NCI-H2029 (cell line): ENCODE results near the gene PCSK7.

Experiments
- DNase-seq: peaks from one replicate; lab custom pipeline; 2025; lab: John Stamatoyannopoulos, UW

PCSK7 gene

DNA sequence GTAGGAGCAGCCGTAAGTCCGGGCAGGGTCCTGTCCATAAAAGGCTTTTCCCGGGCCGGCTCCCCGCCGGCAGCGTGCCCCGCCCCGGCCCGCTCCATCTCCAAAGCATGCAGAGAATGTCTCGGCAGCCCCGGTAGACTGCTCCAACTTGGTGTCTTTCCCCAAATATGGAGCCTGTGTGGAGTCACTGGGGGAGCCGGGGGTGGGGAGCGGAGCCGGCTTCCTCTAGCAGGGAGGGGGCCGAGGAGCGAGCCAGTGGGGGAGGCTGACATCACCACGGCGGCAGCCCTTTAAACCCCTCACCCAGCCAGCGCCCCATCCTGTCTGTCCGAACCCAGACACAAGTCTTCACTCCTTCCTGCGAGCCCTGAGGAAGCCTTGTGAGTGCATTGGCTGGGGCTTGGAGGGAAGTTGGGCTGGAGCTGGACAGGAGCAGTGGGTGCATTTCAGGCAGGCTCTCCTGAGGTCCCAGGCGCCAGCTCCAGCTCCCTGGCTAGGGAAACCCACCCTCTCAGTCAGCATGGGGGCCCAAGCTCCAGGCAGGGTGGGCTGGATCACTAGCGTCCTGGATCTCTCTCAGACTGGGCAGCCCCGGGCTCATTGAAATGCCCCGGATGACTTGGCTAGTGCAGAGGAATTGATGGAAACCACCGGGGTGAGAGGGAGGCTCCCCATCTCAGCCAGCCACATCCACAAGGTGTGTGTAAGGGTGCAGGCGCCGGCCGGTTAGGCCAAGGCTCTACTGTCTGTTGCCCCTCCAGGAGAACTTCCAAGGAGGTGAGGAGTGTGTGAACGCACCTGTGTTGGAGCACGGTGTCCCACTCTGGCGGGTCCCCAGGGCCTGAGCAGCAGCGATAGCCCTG lies 32.6 kb downstream of the PCSK7 start, which contains the start of gene TAGLN:
Gene TAGLN (plus strand): TSS at position 318 of the 863 bp plus-strand sequence. CDS start 3,644 bp downstream, outside the sequence.
- DNase-seq, result no peak

- DNase-seq, result no peak
Observed at GRCh38 chr11:117198613-117199012, 33.3 kb downstream of the PCSK7 start.

DNA sequence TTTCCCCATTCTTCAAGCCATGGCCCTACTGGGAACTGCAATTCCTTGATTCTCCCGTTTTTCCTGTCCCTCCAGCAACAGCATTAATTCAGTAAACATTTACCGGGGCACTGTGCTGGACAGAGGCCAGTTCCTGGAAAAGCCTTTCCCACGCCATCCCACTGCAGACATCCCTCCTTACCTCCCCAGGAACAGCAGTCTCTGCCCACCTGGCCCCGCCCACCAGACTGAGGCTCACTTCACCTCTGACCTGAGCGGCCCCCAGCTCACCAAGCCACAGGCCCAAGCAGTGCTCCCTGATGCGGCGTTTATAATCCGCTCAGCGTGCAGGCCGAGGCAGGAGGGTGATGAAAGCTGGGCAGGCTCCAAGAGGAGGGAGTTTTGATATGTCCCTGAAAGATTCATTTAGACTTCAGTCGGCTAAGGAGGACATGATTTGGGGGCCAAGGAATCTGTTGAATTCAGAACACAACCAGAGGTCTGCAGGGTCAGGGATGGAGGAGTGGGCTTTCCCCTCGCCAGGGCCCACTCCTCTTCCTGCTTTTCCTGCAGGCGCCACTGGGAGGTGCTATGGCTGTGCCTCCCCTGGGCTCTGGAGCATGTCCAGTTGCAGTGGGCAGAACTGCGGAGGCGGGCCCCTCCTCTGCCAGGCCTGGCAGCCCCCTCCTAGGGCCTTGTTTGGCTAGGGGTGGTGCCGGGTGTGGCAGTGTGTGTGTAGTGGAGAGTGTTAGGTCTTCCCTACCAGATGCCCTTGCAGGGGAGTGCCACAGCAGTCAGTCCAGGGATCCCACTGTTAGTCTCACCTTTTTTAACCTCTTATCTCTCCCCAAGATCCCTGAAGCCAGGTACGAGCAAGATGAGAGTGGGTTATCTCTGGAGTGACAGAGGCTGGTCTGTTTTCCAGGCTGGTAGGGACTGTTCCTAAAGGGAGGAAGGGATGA lies 34.1 kb downstream of the PCSK7 start:
- no peak for DNase-seq

GRCh38 chr11:117197006-117197405 lies 34.9 kb downstream of the PCSK7 start:
- no peak for DNase-seq

DNA sequence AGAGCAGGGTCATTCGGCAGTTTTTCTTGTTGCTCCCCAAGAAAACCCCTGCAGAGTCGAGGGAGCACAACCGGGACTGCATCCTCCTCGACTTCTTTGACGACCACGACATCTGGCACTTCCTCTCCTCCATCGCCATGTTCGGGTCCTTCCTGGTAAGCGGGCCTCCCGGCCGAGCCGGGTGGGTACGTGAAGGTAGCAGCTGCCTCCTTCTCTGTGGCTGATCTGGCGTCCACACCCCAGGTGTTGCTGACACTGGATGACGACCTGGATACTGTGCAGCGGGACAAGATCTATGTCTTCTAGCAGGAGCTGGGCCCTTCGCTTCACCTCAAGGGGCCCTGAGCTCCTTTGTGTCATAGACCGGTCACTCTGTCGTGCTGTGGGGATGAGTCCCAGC lies 36.1 kb downstream of the PCSK7 start:
- no peak for DNase-seq

DNA sequence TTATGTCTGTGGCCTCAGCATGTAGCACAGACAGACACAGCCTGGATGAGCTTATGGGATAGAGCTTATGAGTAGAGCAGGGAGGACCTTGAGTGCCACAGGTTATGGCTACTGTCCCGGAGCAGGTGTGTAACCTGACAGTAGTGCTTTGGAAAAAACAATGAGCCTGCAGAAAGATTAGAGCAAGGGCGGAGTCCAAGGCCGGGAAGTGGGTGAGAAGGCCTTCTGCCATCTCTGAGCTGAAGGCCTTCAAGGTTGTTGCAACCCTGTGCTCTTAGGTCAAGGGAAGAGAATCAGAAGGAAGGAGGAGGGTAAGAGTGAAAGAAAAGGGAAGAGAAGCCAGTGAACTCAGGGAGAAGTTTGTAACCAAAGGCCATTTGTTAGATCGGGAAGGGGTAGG lies 36.6 kb downstream of the PCSK7 start:
- DNase-seq, result no peak

- no peak for DNase-seq
Observed at GRCh38 chr11:117194267-117194666, 37.6 kb downstream of the PCSK7 start.

GRCh38 chr11:117193130-117194020 lies 38.5 kb downstream of the PCSK7 start:
- DNase-seq, result no peak

DNA sequence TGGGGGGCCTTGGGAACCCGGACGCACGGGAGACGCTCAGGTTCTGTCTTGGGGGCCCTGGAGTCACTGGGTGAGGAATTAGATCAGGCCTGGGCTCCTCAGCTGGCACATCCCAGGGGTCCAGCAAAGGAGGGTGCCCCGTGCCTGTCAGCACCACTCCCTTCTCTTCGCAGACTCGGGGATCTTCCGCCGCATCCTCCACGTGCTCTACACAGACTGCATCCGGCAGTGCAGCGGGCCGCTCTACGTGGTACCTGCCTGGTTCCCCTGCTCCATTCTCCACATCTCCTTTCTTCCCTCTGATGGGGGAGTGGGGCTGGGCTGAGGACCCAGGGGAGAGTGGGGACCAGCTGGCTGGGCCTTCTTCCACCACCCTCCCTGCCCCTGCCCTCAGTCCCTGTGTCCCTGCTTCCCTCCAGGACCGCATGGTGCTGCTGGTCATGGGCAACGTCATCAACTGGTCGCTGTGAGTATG lies 39.4 kb downstream of the PCSK7 start:
- DNase-seq, result no peak

- no peak for DNase-seq
Observed at GRCh38 chr11:117191680-117192400, 40.0 kb downstream of the PCSK7 start.

- no peak for DNase-seq
Observed at GRCh38 chr11:117189941-117190544, 41.8 kb downstream of the PCSK7 start.

GRCh38 chr11:117189191-117189940 lies 42.5 kb downstream of the PCSK7 start:
- DNase-seq, result no peak

DNA sequence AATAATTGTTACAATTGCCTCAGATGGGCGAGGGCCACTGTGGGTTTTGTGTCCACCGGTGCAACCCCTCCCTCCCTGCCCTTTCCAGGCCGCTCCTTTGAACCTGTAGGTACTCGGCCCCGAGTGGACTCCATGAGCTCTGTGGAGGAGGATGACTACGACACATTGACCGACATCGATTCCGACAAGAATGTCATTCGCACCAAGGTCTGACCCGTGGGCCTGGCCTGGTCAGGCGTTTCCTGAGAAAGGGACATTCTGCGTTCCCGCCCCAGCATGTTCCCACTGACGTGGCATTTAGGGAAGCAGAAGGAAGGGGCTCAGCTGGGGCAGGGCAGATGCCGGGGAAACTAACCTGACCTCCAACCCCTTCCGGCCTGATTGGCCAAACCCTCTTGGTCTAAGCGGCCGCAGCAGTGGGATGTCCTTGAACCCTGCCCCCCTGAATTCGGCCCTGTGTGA lies 43.2 kb downstream of the PCSK7 start:
- no peak for DNase-seq

DNA sequence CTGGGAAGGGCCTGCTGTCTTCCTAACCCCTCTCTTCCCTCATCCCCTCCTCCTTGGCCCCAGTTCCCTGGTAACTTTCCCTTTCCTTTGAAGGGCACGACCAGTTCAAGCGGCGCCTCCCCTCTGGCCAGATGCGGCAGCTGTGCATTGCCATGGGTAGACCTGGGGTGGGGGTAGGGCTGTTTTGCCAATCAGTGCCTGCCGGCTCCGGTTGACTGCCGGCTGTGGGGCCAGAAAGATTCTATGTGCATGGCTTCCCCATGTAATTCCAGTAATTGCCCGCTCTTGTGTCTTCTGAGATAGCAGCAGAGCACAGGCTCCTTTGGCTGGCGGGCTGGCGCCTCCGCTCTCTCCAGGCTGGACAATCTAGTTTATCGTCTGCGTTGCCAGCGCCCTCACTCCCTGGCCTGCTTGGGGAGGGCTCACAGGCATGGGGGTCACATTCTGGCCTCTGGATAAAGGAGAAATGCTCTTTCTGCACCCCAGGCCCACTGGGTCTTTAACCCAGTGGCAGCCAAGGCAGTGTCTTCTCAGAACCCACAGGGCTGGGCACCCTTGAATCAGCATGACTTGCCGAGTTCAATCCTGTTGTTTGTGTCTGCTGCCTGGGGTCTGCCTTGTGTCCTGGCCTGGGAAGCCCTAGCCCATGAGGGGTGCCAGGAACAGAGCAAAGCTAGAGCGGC lies 43.9 kb downstream of the PCSK7 start:
- DNase-seq, result no peak

DNA sequence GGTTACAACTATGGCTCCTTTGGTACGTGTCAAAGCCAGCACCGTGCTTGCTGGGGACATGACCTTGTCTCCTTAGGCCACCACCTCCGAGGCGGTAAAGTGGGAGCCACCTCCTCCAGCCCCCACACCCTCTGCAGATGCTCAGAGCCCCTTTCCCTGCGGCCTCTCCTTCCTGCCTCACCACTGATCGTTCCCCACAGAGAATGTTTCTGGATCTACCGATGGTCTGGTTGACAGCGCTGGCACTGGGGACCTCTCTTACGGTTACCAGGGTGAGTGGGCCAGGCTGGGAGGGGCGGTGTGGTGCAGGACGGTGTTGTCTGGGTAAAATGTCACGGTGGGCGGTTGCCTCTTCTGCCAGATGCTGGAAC lies 44.5 kb downstream of the PCSK7 start:
- no peak for DNase-seq

GRCh38 chr11:117187007-117187406 lies 44.9 kb downstream of the PCSK7 start:
- no peak for DNase-seq

DNA sequence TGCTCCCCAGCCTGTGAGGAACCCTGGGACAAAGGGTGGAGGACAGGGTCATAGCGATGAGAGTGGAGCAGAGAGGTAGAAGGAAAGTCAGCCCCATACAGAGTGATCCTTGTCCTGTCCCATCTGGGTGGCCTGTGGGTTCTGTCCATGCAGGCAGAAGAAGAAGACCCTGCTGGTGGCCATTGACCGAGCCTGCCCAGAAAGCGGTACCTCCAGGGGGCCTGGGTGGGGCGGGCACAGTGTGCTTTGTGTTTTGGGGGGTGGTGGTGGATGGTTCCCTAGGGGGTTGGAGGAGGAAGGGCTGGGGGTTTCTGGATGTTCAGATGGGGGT lies 45.5 kb downstream of the PCSK7 start:
- no peak for DNase-seq

GRCh38 chr11:117185736-117186430 lies 46.0 kb downstream of the PCSK7 start:
- no peak for DNase-seq
